Smooth muscle cell (in vitro differentiated cells): ENCODE data around the gene LNX2. TPM values are rescaled to one million over a fixed set of nuclear protein-coding genes. Genes with fewer than 3 reads are reported as not detected.

Experiments used
- DNase-seq: peaks from one replicate; lab custom pipeline; 2025; ENCODE audit not compliant: unreplicated experiment; lab: John Stamatoyannopoulos, UW
- H2AFZ ChIP-seq: fragments of 200-600 bp; sonication (generic); 2 replicates; pipeline ENCODE4 v1.6.0; 2016; ENCODE audit warnings: antibody characterized with exemption, low read depth, mild to moderate bottlenecking
- H3F3A ChIP-seq: fragments of 200-600 bp; sonication (generic); 2 replicates; pipeline ENCODE4 v1.6.0; 2017; ENCODE audit warnings: antibody characterized with exemption, low read depth
- H3K27ac ChIP-seq: fragments of 200-600 bp; sonication (generic); 2 replicates; pipeline ENCODE4 v1.5.1; 2016; ENCODE audit warnings: low read depth, mild to moderate bottlenecking
- H3K27me3 ChIP-seq: fragments of 200-600 bp; sonication (generic); 2 replicates; pipeline ENCODE4 v1.6.1; 2016; ENCODE audit warnings: low read depth, mild to moderate bottlenecking
- H3K36me3 ChIP-seq: fragments of 200-600 bp; sonication (generic); 2 replicates; pipeline ENCODE4 v1.5.1; 2016; ENCODE audit warnings: low read depth
- H3K4me1 ChIP-seq: fragments of 200-600 bp; sonication (generic); 2 replicates; pipeline ENCODE4 v1.5.1; 2016; ENCODE audit warnings: low read depth
- H3K4me2 ChIP-seq: fragments of 200-600 bp; sonication (generic); 2 replicates; pipeline ENCODE4 v1.6.0; 2016; ENCODE audit warnings: mild to moderate bottlenecking
- H3K4me3 ChIP-seq: fragments of 200-600 bp; sonication (generic); 2 replicates; pipeline ENCODE4 v1.5.1; 2016; ENCODE audit warnings: mild to moderate bottlenecking
- H3K79me2 ChIP-seq: fragments of 200-600 bp; sonication (generic); 2 replicates; pipeline ENCODE4 v1.6.0; 2016; ENCODE audit warnings: low read depth, mild to moderate bottlenecking
- H3K9ac ChIP-seq: fragments of 200-600 bp; sonication (generic); 2 replicates; pipeline ENCODE4 v1.6.0; 2016; ENCODE audit warnings: low read depth
- H3K9me3 ChIP-seq: fragments of 200-600 bp; sonication (generic); replicated peaks from 2 replicates; pipeline ENCODE4 v1.5.1; 2016; ENCODE audit warnings: low read depth
- H4K20me1 ChIP-seq: fragments of 200-600 bp; sonication (generic); 2 replicates; pipeline ENCODE4 v1.6.0; 2016; ENCODE audit warnings: low read depth
- CTCF ChIP-seq: fragments of 200-600 bp; sonication (generic); IDR thresholded peaks from 2 replicates; pipeline ENCODE4 v1.5.1; 2017; ENCODE audit warnings: borderline replicate concordance, mild to moderate bottlenecking, antibody characterized with exemption; ENCODE audit not compliant: insufficient read depth, poor library complexity, severe bottlenecking
- WGBS: methylation state at CpG from one replicate; pipeline ENCODE4 v1.1.7; 2016; ENCODE audit warnings: low lambda C conversion rate; 5-methylcytosine and 5-hydroxymethylcytosine counted together
- polyA plus RNA-seq: library from polyadenylated mRNA; unstranded; fragments of >200 nt; fragmentation: Nextera tagmentation; extraction: Ambion mirVana; gene quantifications from 2 replicates; pipeline ENCODE4 v1.2.1, GENCODE V29; 2016
- total RNA-seq: library from RNA; depleted of rRNA; stranded (reverse); fragments of >200 nt; gene quantifications from 2 replicates; pipeline ENCODE4 v1.2.3, GENCODE V29; 2014

Gene LNX2
- total and polyA plus RNA-seq, 2 experiments from 2014 or later: 5.5 to 7.3 TPM

DNA sequence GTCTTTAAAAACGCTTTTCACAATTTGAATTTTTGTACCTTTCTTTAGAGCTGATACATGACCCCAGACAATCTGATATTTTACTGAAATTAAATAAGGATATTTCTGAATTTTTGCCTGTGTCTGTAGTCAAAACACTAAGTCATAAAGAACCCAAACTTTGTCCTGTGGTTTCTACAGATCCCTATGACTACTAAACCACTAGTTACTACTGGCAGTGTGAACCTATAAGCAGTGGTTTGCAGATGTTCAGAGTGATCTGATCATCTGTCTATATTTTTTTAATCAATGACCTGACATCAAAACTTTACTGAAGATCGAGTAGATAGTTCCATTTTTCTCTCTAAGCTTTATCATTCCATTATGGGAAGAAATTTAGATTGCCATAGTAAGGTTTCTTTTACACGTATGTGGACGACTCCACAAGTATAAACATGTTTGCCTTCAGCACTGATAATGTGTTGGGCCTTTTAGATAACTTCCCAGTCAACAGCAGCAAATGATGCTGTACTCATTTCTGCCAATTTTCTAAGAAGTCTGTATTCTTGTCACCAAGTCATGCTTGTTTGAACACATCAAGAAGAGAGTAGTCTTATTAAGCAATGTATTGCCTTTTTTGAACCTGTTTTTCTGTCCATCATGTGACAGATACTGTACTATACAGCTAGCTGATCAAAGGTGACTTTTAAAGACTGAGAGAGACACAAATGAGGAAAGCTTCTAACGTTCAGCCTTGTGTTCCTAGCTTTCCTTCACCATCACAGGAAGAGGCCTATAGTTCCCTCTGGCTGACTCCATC lies 23.2 kb upstream of the LNX2 start:
- peaks cover 4% of the 10 kb centered on the region for H3K4me1 ChIP-seq
- H3K27ac ChIP-seq: peak overlapping the region; percentile 29

GRCh38 chr13:27641711-27642502 lies 21.6 kb upstream of the LNX2 start:
- Histone ChIP-seq H3K9me3 (no peaks in the 10 kb centered on the region), H3F3A (no peaks in the 10 kb centered on the region), H3K4me1 (peaks cover 10% of the 10 kb centered on the region), H3K27me3 (no peaks in the 10 kb centered on the region), H3K4me3 (no peak overlapping the region), H3K79me2 (peaks cover 42% of the 10 kb centered on the region), H2AFZ (no peak overlapping the region), H3K27ac (peak overlapping the region; percentile 29), H3K4me2 (no peak overlapping the region), H4K20me1 (peaks cover 70% of the 10 kb centered on the region), H3K9ac (no peak overlapping the region), H3K36me3 (no peaks in the 10 kb centered on the region)
- TF ChIP-seq CTCF: no peak
- 83% methylated on average over 4 of the region's 4 CpGs for WGBS
- no peak for DNase-seq

More for the DNA sequence above, 23.2 kb upstream of the LNX2 start:
- no peaks in the 10 kb centered on the region for H3K27me3 ChIP-seq
- 75% methylated on average over 5 of the region's 5 CpGs for WGBS
- no peak for DNase-seq
- peaks cover under 1% of the 10 kb centered on the region for H3K36me3 ChIP-seq
- no peaks in the 10 kb centered on the region for H3F3A ChIP-seq
- no peak overlapping the region for H3K4me3 ChIP-seq
- no peak overlapping the region for H3K9ac ChIP-seq
- TF ChIP-seq CTCF: no peak
- peaks cover 42% of the 10 kb centered on the region for H3K79me2 ChIP-seq
- peaks cover 53% of the 10 kb centered on the region for H4K20me1 ChIP-seq
- H2AFZ ChIP-seq: no peak overlapping the region
- no peaks in the 10 kb centered on the region for H3K9me3 ChIP-seq
- H3K4me2 ChIP-seq: peak overlapping the region; percentile 23

DNA sequence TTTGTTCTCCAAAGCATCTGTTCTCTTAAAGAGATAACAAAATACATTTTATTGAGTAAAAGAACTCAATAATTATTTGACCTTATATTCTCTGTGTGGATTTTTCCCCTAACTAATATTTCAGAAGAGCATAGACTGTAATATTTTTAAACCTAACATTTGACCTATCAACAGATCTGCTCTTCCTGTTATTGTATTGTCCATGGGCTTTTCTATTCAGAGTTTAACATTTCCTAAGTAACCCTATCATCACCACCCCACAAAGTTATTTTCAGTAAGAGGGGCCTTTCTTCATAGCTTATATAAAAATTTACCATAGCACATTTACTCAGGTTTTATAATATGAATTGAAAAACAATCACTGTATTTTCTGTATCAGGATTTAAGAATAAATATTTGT lies 18.9 kb upstream of the LNX2 start:
- H3K79me2 ChIP-seq: peaks cover 45% of the 10 kb centered on the region
- peak overlapping the region; percentile 2 for H3K27ac ChIP-seq
- no peak for DNase-seq
- H3F3A ChIP-seq: no peaks in the 10 kb centered on the region
- H3K4me2 ChIP-seq: no peak overlapping the region
- H4K20me1 ChIP-seq: peaks cover 79% of the 10 kb centered on the region
- H3K4me1 ChIP-seq: peaks cover 10% of the 10 kb centered on the region
- TF ChIP-seq CTCF: no peak
- H3K9ac ChIP-seq: no peak overlapping the region
- no peak overlapping the region for H2AFZ ChIP-seq
- H3K4me3 ChIP-seq: no peak overlapping the region
- no peaks in the 10 kb centered on the region for H3K36me3 ChIP-seq
- H3K27me3 ChIP-seq: no peaks in the 10 kb centered on the region
- no peaks in the 10 kb centered on the region for H3K9me3 ChIP-seq
